Fibroblast of the aortic adventitia (primary cell): ENCODE results near the gene FAS. TPM values are rescaled to one million over a fixed set of nuclear protein-coding genes. Genes with fewer than 3 reads are reported as not detected.

ENCODE experiments used
- DNase-seq: peaks from one replicate; pipeline ENCODE4 v3.0.0-alpha.2; 2010; ENCODE audit warnings: low read depth
- H3K4me3 ChIP-seq: 2 replicates; pipeline ENCODE4 v1.5.1; 2011; ENCODE audit warnings: low read depth, mild to moderate bottlenecking, control low read depth, low read length, moderate library complexity
- CTCF ChIP-seq: IDR thresholded peaks from 2 replicates; pipeline ENCODE4 v1.5.1; 2011; ENCODE audit warnings: mild to moderate bottlenecking, low read length, control low read depth, inconsistent platforms; ENCODE audit not compliant: insufficient read depth
- total RNA-seq: library from RNA; depleted of rRNA; stranded (reverse); fragments of >200 nt; gene quantifications from 2 replicates; pipeline ENCODE4 v1.2.3, GENCODE V29; 2012; ENCODE audit warnings: low replicate concordance

The FAS gene
- total RNA-seq, 1 donor, result 61.9 TPM

DNA sequence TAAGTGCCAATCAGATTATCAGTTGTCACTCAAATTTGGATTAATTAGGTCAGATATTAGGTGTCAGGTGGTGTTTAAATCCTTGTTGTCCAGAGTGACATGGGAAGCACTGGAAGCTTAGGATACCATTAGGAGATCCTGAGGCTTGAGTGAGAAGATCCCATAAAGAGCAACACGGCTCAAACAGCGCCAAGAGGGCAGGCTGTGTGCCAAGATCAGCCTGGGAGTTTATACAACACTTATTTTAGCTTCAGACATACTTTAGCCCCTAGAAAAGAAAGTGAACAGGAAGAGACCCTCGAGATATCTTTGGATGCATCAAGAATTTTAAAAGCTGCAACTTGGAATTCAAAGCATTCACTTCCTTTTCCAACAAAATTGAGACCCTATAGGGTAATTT is 23.8 kb upstream of the FAS start:
- no peak for TF ChIP-seq CTCF
- no peak overlapping the region for H3K4me3 ChIP-seq
- DNase-seq, result peak; percentile 43

DNA sequence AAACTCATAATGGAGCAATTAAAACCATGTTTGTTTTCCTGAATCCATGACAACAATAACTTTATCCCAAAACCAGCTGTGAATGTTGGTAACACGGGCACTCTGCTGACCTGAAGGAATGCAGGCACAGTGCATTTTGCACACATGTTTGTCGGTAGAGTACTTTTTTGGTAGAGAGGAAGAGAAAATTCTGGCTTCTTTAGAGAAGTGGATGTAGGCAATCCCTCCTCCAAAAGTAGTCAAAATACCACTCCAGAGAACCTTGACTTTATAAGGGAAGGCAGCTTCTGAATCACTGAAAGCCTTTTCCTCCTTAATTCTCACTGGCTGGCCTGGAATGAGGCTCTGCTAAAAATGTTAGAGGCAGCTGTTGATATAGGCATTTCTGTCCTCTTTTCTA is 22.2 kb upstream of the FAS start:
- TF ChIP-seq CTCF, result no peak
- DNase-seq, result no peak
- no peak overlapping the region for H3K4me3 ChIP-seq

DNA sequence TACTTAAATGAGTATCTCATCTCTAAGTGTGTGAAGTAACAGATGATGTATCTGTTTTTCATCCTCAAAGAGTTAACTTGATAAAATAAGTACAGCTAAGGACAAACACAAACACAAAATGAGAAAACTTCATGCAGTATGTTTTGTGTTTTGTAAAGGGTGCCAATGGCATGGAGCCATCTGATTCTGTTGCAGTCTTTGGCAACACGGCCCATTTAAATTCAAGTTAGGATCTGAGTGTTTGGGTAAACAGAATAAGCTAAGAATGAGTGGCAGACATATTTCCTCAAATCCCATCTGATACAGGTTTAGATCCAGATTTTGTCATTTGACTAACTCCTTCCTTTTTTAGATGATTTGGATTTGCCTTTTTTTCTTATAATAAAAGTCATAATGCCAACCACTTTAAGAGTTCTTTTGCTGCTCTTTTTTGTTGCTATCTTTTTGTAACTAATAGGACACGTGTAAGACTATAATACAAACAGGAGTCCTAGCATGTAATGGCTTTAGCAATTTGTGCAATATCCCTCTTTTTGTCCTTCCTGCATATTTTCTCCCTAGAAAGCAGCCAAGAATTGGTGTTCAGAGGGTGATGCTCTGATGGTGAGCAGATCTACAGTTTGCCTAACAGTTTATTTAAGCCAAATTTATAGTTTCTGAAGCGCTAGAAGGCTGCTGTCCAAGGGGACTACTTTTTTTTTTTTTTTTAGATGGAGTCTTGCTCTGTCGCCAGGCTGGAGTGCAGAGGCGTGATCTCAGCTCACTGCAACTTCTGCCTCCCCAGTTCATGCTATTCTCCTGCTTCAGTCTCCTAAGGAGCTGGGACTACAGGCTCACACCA is 19.2 kb upstream of the FAS start:
- no peak for TF ChIP-seq CTCF
- DNase-seq, result peak; percentile 85
- H3K4me3 ChIP-seq, result no peak overlapping the region

DNA sequence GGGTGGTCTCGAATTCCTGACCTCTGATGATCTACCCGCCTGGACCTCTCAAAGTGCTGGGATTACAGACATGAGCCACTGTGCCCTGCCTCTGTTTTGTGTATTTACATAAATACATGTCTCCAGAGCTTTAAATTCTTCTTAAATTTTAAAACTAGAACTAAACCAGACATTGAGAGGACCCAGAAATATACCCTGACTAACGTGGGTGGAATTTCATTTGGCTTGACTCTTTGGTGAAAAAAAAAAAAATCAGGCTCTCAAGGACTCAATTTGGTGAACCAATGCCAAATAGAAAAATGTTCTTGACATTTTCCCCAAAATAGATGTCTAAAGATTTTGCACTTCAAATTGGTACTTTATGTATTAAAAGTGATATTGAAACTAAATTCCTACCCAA is 16.6 kb upstream of the FAS start:
- no peak overlapping the region for H3K4me3 ChIP-seq
- peak; percentile 88 for DNase-seq
- TF ChIP-seq CTCF, result no peak

DNA sequence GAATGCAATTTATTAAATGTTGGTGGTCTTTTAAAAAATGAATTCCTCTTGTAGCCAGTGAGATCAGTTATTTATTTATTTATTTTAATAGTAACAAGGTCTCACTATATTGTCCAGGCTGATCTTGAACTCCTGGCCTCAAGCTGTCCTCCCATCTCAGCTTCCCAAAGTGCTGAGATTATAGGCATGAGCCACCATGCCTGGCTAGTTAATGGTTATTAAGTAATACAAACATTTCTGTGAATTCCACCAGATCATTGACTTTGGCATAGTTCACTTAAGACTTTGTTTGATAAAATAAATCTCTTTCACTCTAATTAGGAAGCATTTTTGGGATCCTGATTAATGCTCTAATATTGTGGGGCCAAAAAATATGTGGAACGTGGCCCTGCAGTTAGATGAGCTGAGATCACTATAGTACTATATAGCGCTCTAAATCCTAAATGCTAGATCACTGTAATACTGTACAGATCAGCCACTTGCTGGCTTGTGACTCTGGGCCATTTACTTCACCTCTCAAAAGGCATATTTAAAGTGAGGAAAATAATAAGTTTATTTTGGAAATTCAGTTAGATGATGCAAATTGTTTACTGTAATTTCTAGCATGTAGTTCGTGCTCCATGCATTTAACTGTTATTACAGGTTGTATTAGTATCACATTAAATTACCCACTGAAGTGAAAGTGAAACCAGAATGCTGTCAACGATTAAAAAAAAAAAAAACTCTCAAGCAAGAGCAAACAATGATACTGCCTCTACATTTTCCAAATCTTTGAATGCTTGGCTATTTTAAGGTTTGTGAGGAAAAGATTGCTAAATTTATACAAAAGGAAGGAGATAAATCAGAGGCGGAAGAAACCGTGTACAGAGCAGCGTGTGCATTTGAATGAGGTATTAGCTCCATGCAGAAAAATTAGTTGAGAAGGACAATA is 15.9 kb upstream of the FAS start:
- TF ChIP-seq CTCF, result no peak
- DNase-seq, result peak; percentile 65
- H3K4me3 ChIP-seq, result peak overlapping the region; percentile 53

DNA sequence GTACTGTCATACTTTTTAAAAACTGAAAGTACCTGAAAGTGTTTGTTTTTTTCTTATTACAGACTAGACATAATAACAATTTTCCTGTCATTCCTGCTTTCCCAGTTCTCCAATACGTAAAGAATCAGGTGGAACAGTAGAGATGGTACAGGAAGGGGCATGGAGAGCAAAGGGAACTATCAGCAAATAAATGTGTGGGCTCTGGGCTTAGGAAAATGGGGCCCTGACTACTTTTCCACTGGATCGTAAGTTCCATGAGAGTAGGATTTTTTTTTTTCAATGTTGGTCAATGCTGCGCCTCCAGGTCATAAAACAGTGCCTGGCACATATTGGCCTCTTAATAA is 15.2 kb upstream of the FAS start:
- peak overlapping the region; percentile 53 for H3K4me3 ChIP-seq
- DNase-seq, result no peak
- no peak for TF ChIP-seq CTCF
